Endothelial cell of umbilical vein (primary cell): ENCODE results near the gene TMEM43. TPM values are rescaled to one million over a fixed set of nuclear protein-coding genes. Genes with fewer than 3 reads are reported as not detected.

Experiments
- BruUV-seq: library from RNA; stranded (reverse); fragments of 400-500 nt; replicated peaks from 2 replicates; lab custom pipeline; 2021; lab: Mats Ljungman, UMichigan
- CTCF ChIA-PET: fragments of 300-600, 350-600 bp; sonication (Branson Sonifier 250); formaldehyde crosslinking; loops from one replicate; lab custom pipeline; 2021; ENCODE audit warnings: antibody characterized with exemption, inconsistent platforms; lab: Charles Lee
- POLR2A ChIA-PET: fragments of 300-600, 350-600 bp; sonication (Branson Sonifier 250); formaldehyde crosslinking; loops from one replicate; lab custom pipeline; 2021; ENCODE audit warnings: antibody characterized with exemption, inconsistent platforms; lab: Charles Lee
- DNase-seq: peaks from one replicate; pipeline ENCODE4 v3.0.0-alpha.2; 2011; ENCODE audit warnings: low read depth, low spot score
- FAIRE-seq: peaks from 2 replicates; lab custom pipeline; 2011; peaks lifted over from hg19 to GRCh38; lab: Jason Lieb, UNC
- H2AFZ ChIP-seq: 2 replicates; pipeline ENCODE4 v1.6.0; 2012; ENCODE audit warnings: low read depth, low read length, control low read depth, inconsistent platforms
- H3K27ac ChIP-seq: 2 replicates; pipeline ENCODE4 v1.5.1; 2011; ENCODE audit warnings: low read depth, mild to moderate bottlenecking, control low read depth, low read length, moderate library complexity; ENCODE audit not compliant: insufficient read depth
- H3K27me3 ChIP-seq, 2 experiments: 2 replicates each; pipeline versions ENCODE4 v1.6.0 to v1.6.1; 2011; ENCODE audit warnings: low read length in 2 of 2, mixed read lengths in 1 of 2; ENCODE audit not compliant: control insufficient read depth in 2 of 2, insufficient read depth in 2 of 2
- H3K36me3 ChIP-seq, 2 experiments: 2 replicates in 1 of 2; 3 replicates in 1 of 2; pipeline ENCODE4 v1.5.1; 2011; ENCODE audit warnings: low read length in 2 of 2, mild to moderate bottlenecking in 1 of 2, moderate library complexity in 1 of 2; ENCODE audit not compliant: control insufficient read depth in 2 of 2, insufficient read depth in 2 of 2; ENCODE audit errors: extremely low read depth in 1 of 2
- H3K4me1 ChIP-seq: 3 replicates; pipeline ENCODE4 v1.5.1; 2011; ENCODE audit warnings: mild to moderate bottlenecking, low read length; ENCODE audit not compliant: control insufficient read depth, insufficient read depth; ENCODE audit errors: extremely low read depth
- H3K4me2 ChIP-seq: 2 replicates; pipeline ENCODE4 v1.6.1; 2011; ENCODE audit warnings: low read length, control low read depth, mixed read lengths; ENCODE audit not compliant: insufficient read depth
- H3K4me3 ChIP-seq, 3 experiments: fragments of 200-600 bp in 1 of 3; sonication (generic), shearing (Covaris generic) in 1 of 3; replicated peaks in 1 of 3; 2 replicates each; pipeline ENCODE4 v1.5.1; 2011 to 2016; ENCODE audit warnings: control low read depth in 3 of 3, low read length in 3 of 3, mild to moderate bottlenecking in 2 of 3, inconsistent platforms in 1 of 3, low read depth in 1 of 3, moderate library complexity in 1 of 3; ENCODE audit not compliant: insufficient read depth in 1 of 3
- H3K79me2 ChIP-seq: 2 replicates; pipeline ENCODE4 v1.6.0; 2012; ENCODE audit warnings: low read length, inconsistent platforms; ENCODE audit not compliant: control insufficient read depth, insufficient read depth
- H3K9ac ChIP-seq: replicated peaks from 2 replicates; pipeline ENCODE3; 2011; ENCODE audit warnings: low read length, control low read depth; ENCODE audit not compliant: insufficient read depth; ENCODE audit errors: extremely low read depth
- H3K9me1 ChIP-seq: replicated peaks from 3 replicates; pipeline ENCODE4 v1.6.0; 2011; ENCODE audit warnings: mild to moderate bottlenecking, low read length; ENCODE audit not compliant: control insufficient read depth, insufficient read depth; ENCODE audit errors: extremely low read depth
- H3K9me3 ChIP-seq: replicated peaks from 2 replicates; pipeline ENCODE4 v1.5.1; 2012; ENCODE audit warnings: low read length, inconsistent platforms; ENCODE audit not compliant: control insufficient read depth, insufficient read depth
- H4K20me1 ChIP-seq: replicated peaks from 2 replicates; pipeline ENCODE3; 2011; ENCODE audit warnings: mild to moderate bottlenecking, low read length; ENCODE audit not compliant: control insufficient read depth, insufficient read depth; ENCODE audit errors: extremely low read depth
- EZH2 ChIP-seq: IDR thresholded peaks from 2 replicates; pipeline ENCODE4 v1.6.1; 2012; ENCODE audit warnings: borderline replicate concordance, low read depth, mild to moderate bottlenecking, moderate library complexity, low read length, inconsistent platforms; ENCODE audit not compliant: severe bottlenecking
- FOS ChIP-seq: IDR thresholded peaks from 2 replicates; pipeline ENCODE4 v1.6.1; 2011; ENCODE audit warnings: mild to moderate bottlenecking, low read length, moderate library complexity, borderline replicate concordance; ENCODE audit not compliant: insufficient read depth
- GATA2 ChIP-seq: IDR thresholded peaks from 2 replicates; pipeline ENCODE4 v1.7.0; 2011; ENCODE audit warnings: low read depth, mild to moderate bottlenecking, moderate library complexity, mixed read lengths, low read length; ENCODE audit not compliant: insufficient read length, insufficient read depth
- JUN ChIP-seq: IDR thresholded peaks from 2 replicates; pipeline ENCODE4 v1.6.1; 2011; ENCODE audit warnings: borderline replicate concordance, low read depth; ENCODE audit not compliant: insufficient read length, insufficient read depth
- MYC ChIP-seq: IDR thresholded peaks from one replicate; pipeline ENCODE4 v1.6.1; 2011; ENCODE audit warnings: mild to moderate bottlenecking, low read depth, low read length
- POLR2A ChIP-seq: IDR thresholded peaks from 2 replicates; pipeline ENCODE4 v1.6.1; 2012; ENCODE audit warnings: low read depth, mild to moderate bottlenecking, control low read depth, low read length
- POLR2AphosphoS5 ChIP-seq: IDR thresholded peaks from 2 replicates; pipeline ENCODE4 v1.6.1; 2012; ENCODE audit warnings: low read depth, mild to moderate bottlenecking, control low read depth, low read length, moderate library complexity; ENCODE audit not compliant: insufficient read depth
- dilution Hi-C: fragments of 300-500 bp; cut with MboI; formaldehyde crosslinking; loops from one replicate; pipeline ENCODE4 v1.15.0; 2019; ENCODE audit warnings: low sequenced_read_pairs; ENCODE audit not compliant: extremely low pct_ligation_motif_present
- intact Hi-C: fragments of 100-400 bp; cut with micrococcal nuclease; formaldehyde crosslinking; loops from one replicate; pipeline ENCODE4 v1.10.0; 2022
- polyA plus RNA-seq, 4 experiments: library from polyadenylated mRNA; depleted of rRNA in 3 of 4; stranded (reverse) in 3 of 4; unstranded in 1 of 4; fragments of >200 nt; gene quantifications; 2 replicates each; pipeline versions ENCODE4 v1.2.1 to v1.2.3, GENCODE V29; 2011 to 2012; ENCODE audit warnings: missing spikeins in 1 of 4
- total RNA-seq: library from RNA; stranded (reverse); gene quantifications from 2 replicates; pipeline ENCODE4 v1.2.3, GENCODE V29; 2021
- TF ChIP-seq, protein P1 (sequence below), 2 donors: IDR thresholded peaks; 1 replicate in 1 of 2; 2 replicates in 1 of 2; pipeline ENCODE4 v1.5.1; 2011; ENCODE audit warnings: low read length in 2 of 2, mild to moderate bottlenecking in 2 of 2, moderate library complexity in 2 of 2, control low read depth in 1 of 2, inconsistent platforms in 1 of 2, low read depth in 1 of 2; ENCODE audit not compliant: insufficient read depth in 1 of 2; ENCODE audit errors: extremely low read depth in 1 of 2
- TF ChIP-seq, protein P2 (sequence below): IDR thresholded peaks from 2 replicates; pipeline ENCODE4 v1.6.1; 2011; ENCODE audit not compliant: insufficient read depth, insufficient read length

The TMEM43 gene
- total and polyA plus RNA-seq, 2 donors (not counting 3 experiments of a cell fraction or from before 2014, with no cell fraction given) = 80.6 to 119 TPM

DNA sequence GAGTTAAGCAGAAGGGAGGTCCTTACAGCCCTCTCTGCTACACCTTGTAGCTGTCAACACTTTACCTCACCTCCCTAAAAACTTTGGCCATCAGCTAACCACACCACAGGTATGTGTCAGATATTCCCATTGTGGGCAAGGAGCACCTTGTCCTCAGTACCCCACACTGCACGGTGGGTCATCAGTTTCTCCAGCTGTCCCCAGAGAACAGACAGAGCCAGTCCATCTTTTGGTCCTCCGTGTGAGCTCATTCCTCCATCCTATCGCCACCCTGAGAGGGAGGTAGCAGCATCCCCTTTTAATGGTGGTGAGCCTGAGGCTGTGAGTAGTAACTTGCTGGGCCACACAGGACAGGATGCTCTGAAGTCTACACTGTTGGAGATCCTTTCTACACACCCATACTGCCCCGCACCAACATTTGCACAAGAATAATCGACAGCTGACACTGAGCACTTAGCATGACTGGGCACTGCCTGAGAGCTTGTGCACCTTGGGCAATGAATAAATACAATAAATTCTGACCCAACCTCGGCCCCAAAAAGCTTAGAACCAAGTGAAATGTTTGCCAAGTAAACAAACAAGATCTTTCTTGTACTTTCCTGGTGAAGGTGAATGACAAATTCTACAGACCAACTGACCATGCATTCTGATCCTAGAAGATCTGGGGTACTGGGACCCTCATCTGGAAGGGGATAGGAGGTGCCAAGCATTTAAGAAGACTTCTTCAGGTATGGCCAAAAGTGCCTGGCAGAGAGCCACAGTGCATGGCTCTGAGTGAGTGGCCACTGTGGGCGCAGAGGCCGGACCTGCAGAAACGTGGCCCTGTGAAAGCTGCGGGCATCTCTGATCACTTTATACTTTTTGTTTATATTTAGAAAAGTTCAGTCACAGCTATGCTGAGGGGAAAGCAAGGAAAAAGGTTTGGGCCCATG, 7.1 kb upstream of the TMEM43 start:
- DNase-seq (no peak), FAIRE-seq (no peak)
- no TSS peak for BruUV-seq
- Histone ChIP-seq H3K27ac (no peak overlapping the region), H3K4me3 (no peak overlapping the region), H3K27me3 (no peaks in the 10 kb centered on the region), H3K4me2 (no peak overlapping the region), H3K36me3 (peaks cover 0 to 12% of the 10 kb centered on the region in 2 experiments), H3K9me1 (no peaks in the 10 kb centered on the region), H3K4me1 (no peaks in the 10 kb centered on the region), H2AFZ (no peak overlapping the region), H4K20me1 (no peaks in the 10 kb centered on the region), H3K9ac (no peak overlapping the region), H3K9me3 (no peaks in the 10 kb centered on the region), H3K79me2 (no peaks in the 10 kb centered on the region)
- intact Hi-C loops (no loop called here), dilution Hi-C loops (no loop called here)
- TF ChIP-seq GATA2 (no peak), EZH2 (no peak), MYC (no peak), FOS (no peak), POLR2A (no peak), POLR2AphosphoS5 (no peak), JUN (no peak)
- TF ChIP-seq, protein P1, sequence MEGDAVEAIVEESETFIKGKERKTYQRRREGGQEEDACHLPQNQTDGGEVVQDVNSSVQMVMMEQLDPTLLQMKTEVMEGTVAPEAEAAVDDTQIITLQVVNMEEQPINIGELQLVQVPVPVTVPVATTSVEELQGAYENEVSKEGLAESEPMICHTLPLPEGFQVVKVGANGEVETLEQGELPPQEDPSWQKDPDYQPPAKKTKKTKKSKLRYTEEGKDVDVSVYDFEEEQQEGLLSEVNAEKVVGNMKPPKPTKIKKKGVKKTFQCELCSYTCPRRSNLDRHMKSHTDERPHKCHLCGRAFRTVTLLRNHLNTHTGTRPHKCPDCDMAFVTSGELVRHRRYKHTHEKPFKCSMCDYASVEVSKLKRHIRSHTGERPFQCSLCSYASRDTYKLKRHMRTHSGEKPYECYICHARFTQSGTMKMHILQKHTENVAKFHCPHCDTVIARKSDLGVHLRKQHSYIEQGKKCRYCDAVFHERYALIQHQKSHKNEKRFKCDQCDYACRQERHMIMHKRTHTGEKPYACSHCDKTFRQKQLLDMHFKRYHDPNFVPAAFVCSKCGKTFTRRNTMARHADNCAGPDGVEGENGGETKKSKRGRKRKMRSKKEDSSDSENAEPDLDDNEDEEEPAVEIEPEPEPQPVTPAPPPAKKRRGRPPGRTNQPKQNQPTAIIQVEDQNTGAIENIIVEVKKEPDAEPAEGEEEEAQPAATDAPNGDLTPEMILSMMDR (IDR thresholded peaks at IDR 0.05; ENCODE audit: extremely low read depth in 1 of 2, insufficient read depth in 1 of 2, low read depth in 1 of 2, low read length in 2 of 2) = no peak
- TF ChIP-seq, protein P2, sequence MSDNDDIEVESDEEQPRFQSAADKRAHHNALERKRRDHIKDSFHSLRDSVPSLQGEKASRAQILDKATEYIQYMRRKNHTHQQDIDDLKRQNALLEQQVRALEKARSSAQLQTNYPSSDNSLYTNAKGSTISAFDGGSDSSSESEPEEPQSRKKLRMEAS = no peak
- CTCF ChIA-PET = interaction anchor here (1.3 to 1.6 kb wide), 2 partner anchors 86 to 221 kb away, joined by 3 to 5 read pairs; no protein-coding TSS in a partner anchor
- POLR2A ChIA-PET = no interaction called here
